ENCODE results near the gene NFE2. TPM values are rescaled to one million over a fixed set of nuclear protein-coding genes. Genes with fewer than 3 reads are reported as not detected.

The NFE2 gene
- total RNA-seq, 1 experiment from 2014 or later = 0.40 TPM

GRCh38 chr12:54251667-54252284 is 49.0 kb downstream of the NFE2 start:
- BruUV-seq (replicated peaks) = TSS peak; percentile 13
- H3K9me3 Mint-ChIP-seq (ENCODE audit: unreplicated experiment) = no peaks in the 10 kb centered on the region
- H3K36me3 Mint-ChIP-seq (ENCODE audit: insufficient read depth, unreplicated experiment) = peaks cover 83% of the 10 kb centered on the region
- no peaks in the 10 kb centered on the region for H3K4me1 Mint-ChIP-seq (ENCODE audit: insufficient read depth, unreplicated experiment)
- CTCF ChIA-PET = interaction anchor here (0.6 to 3.5 kb wide), 41 partner anchors 10 to 1578 kb away, joined by 3 to 63 read pairs (median 4); partner anchors contain the start of gene COPZ1
- H3K27me3 Mint-ChIP-seq (ENCODE audit: insufficient read depth, unreplicated experiment) = no peaks in the 10 kb centered on the region
- DNase-seq (ENCODE audit: unreplicated experiment) = peak; percentile 58
- TF ChIP-seq, protein P1, sequence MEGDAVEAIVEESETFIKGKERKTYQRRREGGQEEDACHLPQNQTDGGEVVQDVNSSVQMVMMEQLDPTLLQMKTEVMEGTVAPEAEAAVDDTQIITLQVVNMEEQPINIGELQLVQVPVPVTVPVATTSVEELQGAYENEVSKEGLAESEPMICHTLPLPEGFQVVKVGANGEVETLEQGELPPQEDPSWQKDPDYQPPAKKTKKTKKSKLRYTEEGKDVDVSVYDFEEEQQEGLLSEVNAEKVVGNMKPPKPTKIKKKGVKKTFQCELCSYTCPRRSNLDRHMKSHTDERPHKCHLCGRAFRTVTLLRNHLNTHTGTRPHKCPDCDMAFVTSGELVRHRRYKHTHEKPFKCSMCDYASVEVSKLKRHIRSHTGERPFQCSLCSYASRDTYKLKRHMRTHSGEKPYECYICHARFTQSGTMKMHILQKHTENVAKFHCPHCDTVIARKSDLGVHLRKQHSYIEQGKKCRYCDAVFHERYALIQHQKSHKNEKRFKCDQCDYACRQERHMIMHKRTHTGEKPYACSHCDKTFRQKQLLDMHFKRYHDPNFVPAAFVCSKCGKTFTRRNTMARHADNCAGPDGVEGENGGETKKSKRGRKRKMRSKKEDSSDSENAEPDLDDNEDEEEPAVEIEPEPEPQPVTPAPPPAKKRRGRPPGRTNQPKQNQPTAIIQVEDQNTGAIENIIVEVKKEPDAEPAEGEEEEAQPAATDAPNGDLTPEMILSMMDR (IDR thresholded peaks at IDR 0.05; ENCODE audit: unreplicated experiment) = peak; percentile 68
- POLR2A ChIA-PET = interaction anchor here (0.6 to 1.3 kb wide), 9 partner anchors 9 to 110 kb away, joined by 3 to 13 read pairs (median 4); partner anchors contain the start of genes CBX5 and HNRNPA1
- H3K27ac Mint-ChIP-seq (ENCODE audit: low read depth, unreplicated experiment) = peak overlapping the region; percentile 69
- intact Hi-C loops (cut with micrococcal nuclease) = loop anchor here (1.0 kb wide), 2 partner anchors 27 to 73 kb away; no protein-coding TSS in a partner anchor
- H3K4me3 Mint-ChIP-seq (ENCODE audit: unreplicated experiment) = no peak overlapping the region

DNA sequence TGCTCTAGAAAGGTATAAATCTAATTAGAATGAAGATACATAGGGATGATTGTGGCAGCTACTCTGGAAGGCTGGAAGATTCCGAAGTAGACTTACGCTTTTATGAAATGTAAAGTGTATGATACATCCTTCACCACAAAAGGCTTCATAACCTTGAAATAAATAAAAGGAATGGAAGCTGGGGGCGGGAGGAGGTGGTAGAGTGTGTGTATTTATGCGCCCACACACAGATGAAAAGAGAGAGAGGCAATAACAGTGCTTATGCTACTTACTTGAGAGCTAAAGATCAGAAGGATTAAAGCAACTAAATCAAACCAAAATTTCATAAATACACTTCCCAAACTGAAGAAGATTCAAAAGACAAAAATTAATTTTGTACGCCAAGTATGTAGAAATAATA is 51.3 kb downstream of the NFE2 start:
- Mint-ChIP-seq H3K27ac (ENCODE audit: low read depth, unreplicated experiment) (no peak overlapping the region), H3K9me3 (ENCODE audit: unreplicated experiment) (no peaks in the 10 kb centered on the region), H3K4me1 (ENCODE audit: insufficient read depth, unreplicated experiment) (no peaks in the 10 kb centered on the region), H3K4me3 (ENCODE audit: unreplicated experiment) (no peak overlapping the region), H3K27me3 (ENCODE audit: insufficient read depth, unreplicated experiment) (no peaks in the 10 kb centered on the region), H3K36me3 (ENCODE audit: insufficient read depth, unreplicated experiment) (peaks cover 75% of the 10 kb centered on the region)
- ChIA-PET CTCF (interaction anchor here (0.5 to 1.9 kb wide), 5 partner anchors 12 to 741 kb away, joined by 3 to 5 read pairs (median 3); partner anchors contain the start of gene COPZ1), POLR2A (interaction anchor here (0.8 kb wide), 1 partner anchor 31 kb away, joined by 3 read pairs; the partner anchor contains the start of genes CBX5 and HNRNPA1)
- BruUV-seq (replicated peaks) = no TSS peak
- intact Hi-C loops (cut with micrococcal nuclease) = no loop called here
- no peak for DNase-seq (ENCODE audit: unreplicated experiment)
- TF ChIP-seq, protein P1 (IDR thresholded peaks at IDR 0.05; ENCODE audit: unreplicated experiment) = no peak

DNA sequence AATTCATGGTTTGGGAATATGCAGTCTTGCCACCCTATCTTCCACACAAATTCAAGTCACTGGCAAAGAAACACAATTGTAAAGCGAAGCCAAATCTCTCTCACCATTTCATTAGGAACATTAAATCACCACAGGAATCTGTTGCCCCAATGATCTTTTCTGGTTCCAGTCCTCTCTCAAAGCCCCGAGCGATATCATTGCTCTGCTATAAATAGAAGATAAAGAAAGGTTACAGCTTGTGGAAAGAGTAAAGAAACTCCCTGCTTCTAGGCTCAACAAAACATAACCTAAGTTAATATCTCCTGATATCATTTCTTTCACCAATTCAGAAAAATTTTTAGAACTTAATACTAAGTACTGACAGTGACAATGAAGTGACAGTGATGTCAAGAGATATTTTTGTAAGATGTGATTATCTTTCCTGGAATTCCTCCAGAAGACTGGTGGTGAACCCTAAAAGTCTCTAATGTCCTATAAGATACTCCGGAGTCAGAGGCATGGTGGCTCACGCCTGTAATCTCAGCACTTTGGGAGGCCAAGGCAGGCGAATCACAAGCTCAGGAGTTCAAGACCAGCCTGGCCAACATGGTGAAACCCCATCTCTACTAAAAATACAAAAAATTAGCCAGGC is 54.7 kb downstream of the NFE2 start:
- H3K4me3 Mint-ChIP-seq (ENCODE audit: unreplicated experiment) = no peak overlapping the region
- H3K36me3 Mint-ChIP-seq (ENCODE audit: insufficient read depth, unreplicated experiment) = peaks cover 62% of the 10 kb centered on the region
- no peaks in the 10 kb centered on the region for H3K27me3 Mint-ChIP-seq (ENCODE audit: insufficient read depth, unreplicated experiment)
- H3K27ac Mint-ChIP-seq (ENCODE audit: low read depth, unreplicated experiment) = no peak overlapping the region
- ChIA-PET CTCF (interaction anchor here (0.8 to 1.5 kb wide), 5 partner anchors 26 to 125 kb away, joined by 3 to 4 read pairs (median 3); no protein-coding TSS in a partner anchor), POLR2A (interaction anchor here (0.6 to 1.8 kb wide), 2 partner anchors 13 to 35 kb away, joined by 3 to 6 read pairs; no protein-coding TSS in a partner anchor)
- no peaks in the 10 kb centered on the region for H3K9me3 Mint-ChIP-seq (ENCODE audit: unreplicated experiment)
- intact Hi-C loops (cut with micrococcal nuclease) = no loop called here
- TF ChIP-seq, protein P1 (IDR thresholded peaks at IDR 0.05; ENCODE audit: unreplicated experiment) = no peak
- H3K4me1 Mint-ChIP-seq (ENCODE audit: insufficient read depth, unreplicated experiment) = no peaks in the 10 kb centered on the region
- no peak for DNase-seq (ENCODE audit: unreplicated experiment)
- BruUV-seq (replicated peaks) = no TSS peak

Small RNA genes within 50 kb of the gene (microRNA-seq; reads per million reads assigned to microRNA genes)
- 362 reads per million, percentile 81 among the genes with 10 or more reads in this experiment for gene MIR148B

Other genes with a start within 250 kb of the NFE2 start
- gene HOXC4, start 247.2 kb downstream of the NFE2 start, total RNA-seq (2022) = 1.7 and 1.8 TPM in 2 replicates
- 42.6 and 52.8 TPM in 2 replicates for gene SMUG1, start 112.0 kb downstream of the NFE2 start, total RNA-seq (2022)
- 109 and 112 TPM in 2 replicates for gene CBX5, start 20.9 kb downstream of the NFE2 start, total RNA-seq (2022)
- gene HNRNPA1, start 20.3 kb downstream of the NFE2 start, total RNA-seq (2022) = 1,158 and 1,435 TPM in 2 replicates
- gene COPZ1, start 24.1 kb upstream of the NFE2 start, total RNA-seq (2022) = 207 and 299 TPM in 2 replicates
- gene GPR84, start 63.5 kb upstream of the NFE2 start, total RNA-seq (2022) = 0.17 TPM in 1 of 2 replicates, not detected in the other
- 8.3 and 9.0 TPM in 2 replicates for gene ZNF385A, start 83.7 kb upstream of the NFE2 start, total RNA-seq (2022)
- 110 and 184 TPM in 2 replicates for gene ITGA5, start 118.3 kb upstream of the NFE2 start, total RNA-seq (2022)
- not detected in 2 replicates for gene GTSF1, start 172.6 kb upstream of the NFE2 start, total RNA-seq (2022)
- gene NCKAP1L, start 196.7 kb upstream of the NFE2 start, total RNA-seq (2022) = not detected in 2 replicates
- gene PDE1B, start 248.6 kb upstream of the NFE2 start, total RNA-seq (2022) = not detected in 2 replicates